Cardiac muscle cell (in vitro differentiated cells and primary cell): ENCODE measurements around the gene CHI3L1. TPM values are rescaled to one million over a fixed set of nuclear protein-coding genes. Genes with fewer than 3 reads are reported as not detected.

Experiments used
- DNase-seq, 2 donors: peaks; one replicate each; pipeline versions ENCODE4 v3.0.0 to v3.0.0-alpha.2; 2010 to 2017; ENCODE audit warnings: low read depth in 1 of 2, low spot score in 1 of 2
- H3K27ac ChIP-seq: fragments of 200-600 bp; sonication (generic); 2 replicates; pipeline ENCODE4 v1.5.1; 2016
- H3K27me3 ChIP-seq: fragments of 200-600 bp; sonication (generic); 2 replicates; pipeline ENCODE4 v1.6.0; 2016; ENCODE audit warnings: control low read depth
- H3K36me3 ChIP-seq: fragments of 200-600 bp; sonication (generic); 2 replicates; pipeline ENCODE4 v1.5.1; 2016; ENCODE audit warnings: control low read depth
- H3K4me1 ChIP-seq: fragments of 200-600 bp; sonication (generic); 2 replicates; pipeline ENCODE4 v1.8.1; 2017; ENCODE audit warnings: low read depth, mild to moderate bottlenecking, mixed run types
- H3K4me3 ChIP-seq: fragments of 200-600 bp; sonication (generic); 2 replicates; pipeline ENCODE4 v1.5.1; 2016; ENCODE audit warnings: mild to moderate bottlenecking
- H3K9me3 ChIP-seq: fragments of 200-600 bp; sonication (generic); 2 replicates; pipeline ENCODE4 v1.5.1; 2017; ENCODE audit warnings: low read depth, mild to moderate bottlenecking, control low read depth
- CTCF ChIP-seq: IDR thresholded peaks from 2 replicates; pipeline ENCODE4 v1.5.1; 2012; ENCODE audit warnings: low read depth, mild to moderate bottlenecking, low read length
- polyA plus RNA-seq: library from polyadenylated mRNA; unstranded; fragments of >200 nt; fragmentation: Nextera tagmentation; extraction: Ambion mirVana; gene quantifications from 2 replicates; pipeline ENCODE4 v1.2.1, GENCODE V29; 2016
- total RNA-seq: library from RNA; depleted of rRNA; stranded (reverse); fragments of >200 nt; gene quantifications from 2 replicates; pipeline ENCODE4 v1.2.3, GENCODE V29; 2016

Gene CHI3L1
- total and polyA plus RNA-seq, 2 experiments from 2014 or later, result 1.4 TPM; not detected in 1

- DNase-seq, result no peak
- peaks cover 62% of the 10 kb centered on the region for H3K4me1 ChIP-seq
- no peaks in the 10 kb centered on the region for H3K9me3 ChIP-seq
- peak overlapping the region; percentile 59 for H3K27ac ChIP-seq
- no peaks in the 10 kb centered on the region for H3K27me3 ChIP-seq
- H3K4me3 ChIP-seq, result no peak overlapping the region
- TF ChIP-seq CTCF, result no peak
- H3K36me3 ChIP-seq, result no peaks in the 10 kb centered on the region
Observed at GRCh38 chr1:203152158-203153034, 34.1 kb downstream of the CHI3L1 start.

- Histone ChIP-seq H3K4me1 (peaks cover 62% of the 10 kb centered on the region), H3K4me3 (no peak overlapping the region), H3K27ac (peak overlapping the region; percentile 32), H3K9me3 (no peaks in the 10 kb centered on the region), H3K27me3 (no peaks in the 10 kb centered on the region), H3K36me3 (no peaks in the 10 kb centered on the region)
- no peak for DNase-seq
- no peak for TF ChIP-seq CTCF
Observed at GRCh38 chr1:203151362-203152157, 34.9 kb downstream of the CHI3L1 start.

- DNase-seq, result no peak
- TF ChIP-seq CTCF, result no peak
- Histone ChIP-seq H3K27ac (peak overlapping the region; percentile 32), H3K27me3 (no peaks in the 10 kb centered on the region), H3K4me1 (peaks cover 62% of the 10 kb centered on the region), H3K36me3 (no peaks in the 10 kb centered on the region), H3K9me3 (no peaks in the 10 kb centered on the region), H3K4me3 (no peak overlapping the region)
Observed at GRCh38 chr1:203150511-203151297, 35.8 kb downstream of the CHI3L1 start.

- peak in 1 of 2 donors; percentile 73 for DNase-seq
- H3K9me3 ChIP-seq, result no peaks in the 10 kb centered on the region
- no peak for TF ChIP-seq CTCF
- peaks cover 67% of the 10 kb centered on the region for H3K4me1 ChIP-seq
- H3K36me3 ChIP-seq, result no peaks in the 10 kb centered on the region
- no peaks in the 10 kb centered on the region for H3K27me3 ChIP-seq
- H3K27ac ChIP-seq, result peak overlapping the region; percentile 72
- H3K4me3 ChIP-seq, result no peak overlapping the region
Observed at GRCh38 chr1:203149188-203149840, 37.2 kb downstream of the CHI3L1 start.

- H3K4me1 ChIP-seq, result peaks cover 60% of the 10 kb centered on the region
- H3K9me3 ChIP-seq, result no peaks in the 10 kb centered on the region
- no peak overlapping the region for H3K4me3 ChIP-seq
- no peaks in the 10 kb centered on the region for H3K36me3 ChIP-seq
- DNase-seq, result no peak
- TF ChIP-seq CTCF, result no peak
- H3K27ac ChIP-seq, result peak overlapping the region; percentile 72
- H3K27me3 ChIP-seq, result no peaks in the 10 kb centered on the region
Observed at GRCh38 chr1:203148579-203148978, 37.9 kb downstream of the CHI3L1 start.
